DOHH2 (cell line): Measurements from ENCODE around the gene MACROD2.

Experiments used
- H3F3A ChIP-seq: fragments of 200-600 bp; sonication (generic), shearing (Covaris generic); 2 replicates; pipeline ENCODE4 v1.6.0; 2016; ENCODE audit warnings: antibody characterized with exemption, mild to moderate bottlenecking; ENCODE audit not compliant: control insufficient read depth, insufficient read depth
- H3K27ac ChIP-seq: fragments of 200-600 bp; sonication (generic); 2 replicates; pipeline ENCODE4 v1.5.1; 2014; ENCODE audit warnings: low read depth, mild to moderate bottlenecking, low read length, moderate library complexity
- H3K27me3 ChIP-seq: fragments of 200-600 bp; sonication (generic); 2 replicates; pipeline ENCODE4 v1.6.1; 2014; ENCODE audit warnings: mild to moderate bottlenecking, low read length, mixed read lengths; ENCODE audit not compliant: control insufficient read depth
- H3K36me3 ChIP-seq: fragments of 200-600 bp; sonication (generic); 2 replicates; pipeline ENCODE4 v1.6.1; 2014; ENCODE audit warnings: mild to moderate bottlenecking, low read length, moderate library complexity, mixed read lengths; ENCODE audit not compliant: control insufficient read depth
- H3K4me1 ChIP-seq: fragments of 200-600 bp; sonication (generic); 2 replicates; pipeline ENCODE4 v1.6.1; 2014; ENCODE audit warnings: mild to moderate bottlenecking, low read length, mixed read lengths; ENCODE audit not compliant: control insufficient read depth
- H3K4me2 ChIP-seq: fragments of 200-600 bp; sonication (generic); 2 replicates; pipeline ENCODE4 v1.6.0; 2014; ENCODE audit warnings: mild to moderate bottlenecking, low read length, moderate library complexity
- H3K4me3 ChIP-seq: fragments of 200-600 bp; sonication (generic); 2 replicates; pipeline ENCODE4 v1.5.1; 2014; ENCODE audit warnings: mild to moderate bottlenecking, low read length, mixed read lengths
- H3K79me2 ChIP-seq: fragments of 200-600 bp; sonication (generic); 2 replicates; pipeline ENCODE4 v1.6.1; 2014; ENCODE audit warnings: mild to moderate bottlenecking, low read length, mixed read lengths; ENCODE audit not compliant: control insufficient read depth
- H3K9me2 ChIP-seq: fragments of 200-600 bp; sonication (generic); replicated peaks from 2 replicates; pipeline ENCODE4 v1.6.1; 2014; ENCODE audit warnings: mild to moderate bottlenecking, low read length, mixed read lengths; ENCODE audit not compliant: control insufficient read depth
- H3K9me3 ChIP-seq: fragments of 200-600 bp; sonication (generic); 2 replicates; pipeline ENCODE4 v1.6.1; 2014; ENCODE audit warnings: antibody characterized with exemption, low read length, mixed read lengths; ENCODE audit not compliant: control insufficient read depth, insufficient read depth
- H4K20me1 ChIP-seq: fragments of 200-600 bp; sonication (generic); 2 replicates; pipeline ENCODE4 v1.6.0; 2014; ENCODE audit warnings: low read depth, mild to moderate bottlenecking, antibody characterized with exemption, low read length, moderate library complexity; ENCODE audit not compliant: control insufficient read depth, insufficient read depth
- EZH2phosphoT487 ChIP-seq: fragments of 200-600 bp; sonication (generic); IDR thresholded peaks from 2 replicates; pipeline ENCODE4 v1.6.1; 2017; ENCODE audit warnings: borderline replicate concordance, mild to moderate bottlenecking, antibody characterized with exemption, low read length, moderate library complexity, mixed read lengths
- TF ChIP-seq, protein P1 (sequence below): fragments of 200-600 bp; sonication (generic); IDR thresholded peaks from one replicate; pipeline ENCODE4 v1.5.1; 2014; ENCODE audit warnings: antibody characterized with exemption, mild to moderate bottlenecking, low read depth, low read length; ENCODE audit not compliant: poor library complexity, severe bottlenecking

MACROD2 gene

DNA sequence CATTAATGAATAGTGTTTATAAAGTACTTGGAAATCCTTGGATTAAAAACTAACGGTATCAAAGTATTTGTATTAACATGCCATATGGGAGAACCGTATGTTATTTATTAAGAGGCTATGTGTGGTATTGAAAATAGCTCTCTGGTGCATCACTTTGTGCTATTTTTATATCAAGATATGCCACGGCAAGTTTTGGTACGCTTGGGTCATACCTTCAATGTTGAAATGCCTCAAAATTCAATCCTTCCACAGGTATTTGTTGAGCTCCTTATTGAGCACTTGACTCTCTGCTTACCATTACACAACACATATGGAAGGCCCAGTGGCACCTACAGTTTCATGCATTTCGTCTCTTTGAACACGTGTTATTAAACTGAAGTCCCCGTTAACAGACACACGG lies 1930.1 kb downstream of the MACROD2 start:
- peaks cover 14% of the 10 kb centered on the region for H3K4me1 ChIP-seq
- no peak overlapping the region for H3K4me2 ChIP-seq
- TF ChIP-seq, protein P1, sequence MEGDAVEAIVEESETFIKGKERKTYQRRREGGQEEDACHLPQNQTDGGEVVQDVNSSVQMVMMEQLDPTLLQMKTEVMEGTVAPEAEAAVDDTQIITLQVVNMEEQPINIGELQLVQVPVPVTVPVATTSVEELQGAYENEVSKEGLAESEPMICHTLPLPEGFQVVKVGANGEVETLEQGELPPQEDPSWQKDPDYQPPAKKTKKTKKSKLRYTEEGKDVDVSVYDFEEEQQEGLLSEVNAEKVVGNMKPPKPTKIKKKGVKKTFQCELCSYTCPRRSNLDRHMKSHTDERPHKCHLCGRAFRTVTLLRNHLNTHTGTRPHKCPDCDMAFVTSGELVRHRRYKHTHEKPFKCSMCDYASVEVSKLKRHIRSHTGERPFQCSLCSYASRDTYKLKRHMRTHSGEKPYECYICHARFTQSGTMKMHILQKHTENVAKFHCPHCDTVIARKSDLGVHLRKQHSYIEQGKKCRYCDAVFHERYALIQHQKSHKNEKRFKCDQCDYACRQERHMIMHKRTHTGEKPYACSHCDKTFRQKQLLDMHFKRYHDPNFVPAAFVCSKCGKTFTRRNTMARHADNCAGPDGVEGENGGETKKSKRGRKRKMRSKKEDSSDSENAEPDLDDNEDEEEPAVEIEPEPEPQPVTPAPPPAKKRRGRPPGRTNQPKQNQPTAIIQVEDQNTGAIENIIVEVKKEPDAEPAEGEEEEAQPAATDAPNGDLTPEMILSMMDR: no peak
- no peak for TF ChIP-seq EZH2phosphoT487
- H3K36me3 ChIP-seq: no peaks in the 10 kb centered on the region
- H3K4me3 ChIP-seq: no peak overlapping the region
- H4K20me1 ChIP-seq: no peaks in the 10 kb centered on the region
- no peaks in the 10 kb centered on the region for H3K9me3 ChIP-seq
- H3K27ac ChIP-seq: no peak overlapping the region
- H3K27me3 ChIP-seq: no peaks in the 10 kb centered on the region
- no peaks in the 10 kb centered on the region for H3F3A ChIP-seq
- no peaks in the 10 kb centered on the region for H3K79me2 ChIP-seq
- no peaks in the 10 kb centered on the region; the same call in 1 of the 2 replicates for H3K9me2 ChIP-seq

DNA sequence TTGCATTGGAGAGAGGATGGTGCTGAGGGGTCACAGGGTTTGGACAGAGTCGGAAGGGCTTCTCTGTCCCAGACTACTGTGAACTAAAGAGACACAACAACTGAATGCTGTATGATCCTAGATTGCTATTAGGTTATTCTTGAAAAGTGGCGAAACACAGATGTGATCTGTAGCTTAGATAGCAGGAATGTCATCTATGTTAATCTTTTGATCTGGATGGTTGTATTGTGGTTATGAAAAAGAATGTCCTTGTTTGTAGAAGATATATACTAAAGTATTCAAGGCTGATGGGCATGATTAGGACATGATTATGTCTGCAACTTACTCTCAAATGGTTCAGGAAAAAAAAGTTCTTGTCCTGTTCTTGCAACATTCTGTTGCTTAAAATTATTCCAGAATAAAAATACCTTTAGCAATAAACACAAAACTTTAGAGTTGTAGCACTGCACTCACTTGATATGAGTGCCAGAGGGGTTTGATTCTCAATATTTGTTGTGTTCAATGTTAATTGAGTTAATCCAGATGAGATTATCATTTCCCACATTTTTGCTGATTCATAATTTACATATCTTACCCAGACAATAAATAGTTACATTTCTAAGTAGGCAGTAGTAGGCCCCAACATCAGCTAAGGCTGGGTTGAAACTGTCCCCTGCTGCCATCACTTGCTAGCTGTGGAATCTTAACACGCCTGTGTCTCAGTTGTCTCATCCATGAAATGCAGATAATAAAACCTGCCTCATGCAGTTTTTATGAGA lies 1932.8 kb downstream of the MACROD2 start:
- TF ChIP-seq, protein P1: no peak
- no peak for TF ChIP-seq EZH2phosphoT487

DNA sequence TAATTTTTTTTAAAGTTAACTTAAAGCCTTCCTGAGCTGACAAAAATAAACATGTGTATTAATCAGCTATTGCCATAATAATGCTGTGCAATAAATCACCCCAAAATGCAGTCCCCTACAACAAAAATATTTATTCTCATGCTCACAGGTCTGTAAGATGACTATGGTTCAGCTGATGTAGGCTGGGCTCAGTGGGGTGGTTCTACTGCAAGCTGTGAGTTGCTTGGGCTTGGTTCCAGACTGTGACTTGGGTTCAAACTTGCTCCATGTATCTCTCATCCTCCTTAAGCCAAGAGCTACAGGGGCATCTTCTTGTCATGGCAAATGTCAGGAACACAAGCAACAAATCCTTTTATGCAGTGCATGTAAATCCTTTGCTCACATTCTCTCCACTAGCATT lies 1933.6 kb downstream of the MACROD2 start:
- H3F3A ChIP-seq: no peaks in the 10 kb centered on the region
- H3K9me3 ChIP-seq: no peaks in the 10 kb centered on the region
- H3K79me2 ChIP-seq: no peaks in the 10 kb centered on the region
- H3K27me3 ChIP-seq: no peaks in the 10 kb centered on the region
- H3K36me3 ChIP-seq: no peaks in the 10 kb centered on the region
- no peak overlapping the region for H3K4me2 ChIP-seq
- H3K4me3 ChIP-seq: no peak overlapping the region
- no peaks in the 10 kb centered on the region for H4K20me1 ChIP-seq
- H3K4me1 ChIP-seq: no peaks in the 10 kb centered on the region
- H3K9me2 ChIP-seq: no peaks in the 10 kb centered on the region
- TF ChIP-seq, protein P1: no peak
- TF ChIP-seq EZH2phosphoT487: no peak
- no peak overlapping the region for H3K27ac ChIP-seq

More for the DNA sequence above, 1932.8 kb downstream of the MACROD2 start:
- H3K79me2 ChIP-seq: no peaks in the 10 kb centered on the region
- no peaks in the 10 kb centered on the region for H4K20me1 ChIP-seq
- H3K27ac ChIP-seq: no peak overlapping the region
- H3K36me3 ChIP-seq: no peaks in the 10 kb centered on the region
- H3K9me3 ChIP-seq: no peaks in the 10 kb centered on the region
- H3K4me2 ChIP-seq: no peak overlapping the region
- no peak overlapping the region for H3K4me3 ChIP-seq
- no peaks in the 10 kb centered on the region; the same call in 1 of the 2 replicates for H3K9me2 ChIP-seq
- peaks cover 6% of the 10 kb centered on the region for H3K4me1 ChIP-seq
- no peaks in the 10 kb centered on the region for H3K27me3 ChIP-seq
- no peaks in the 10 kb centered on the region for H3F3A ChIP-seq
